Activated naive CD8-positive, alpha-beta T cell treated with anti-CD3 and anti-CD28 coated beads, Interleukin-2, amount 50 U/mL, for 16 hours (primary cell): Measurements from ENCODE around the gene LRRC28.

Experiments used
- DNase-seq: peaks from one replicate; pipeline ENCODE4 v3.0.0-alpha.2; 2020; ENCODE audit warnings: low read depth, low spot score

Gene LRRC28

GRCh38 chr15:99305761-99306505 lies 54.7 kb downstream of the LRRC28 start:
- DNase-seq: no peak

DNA sequence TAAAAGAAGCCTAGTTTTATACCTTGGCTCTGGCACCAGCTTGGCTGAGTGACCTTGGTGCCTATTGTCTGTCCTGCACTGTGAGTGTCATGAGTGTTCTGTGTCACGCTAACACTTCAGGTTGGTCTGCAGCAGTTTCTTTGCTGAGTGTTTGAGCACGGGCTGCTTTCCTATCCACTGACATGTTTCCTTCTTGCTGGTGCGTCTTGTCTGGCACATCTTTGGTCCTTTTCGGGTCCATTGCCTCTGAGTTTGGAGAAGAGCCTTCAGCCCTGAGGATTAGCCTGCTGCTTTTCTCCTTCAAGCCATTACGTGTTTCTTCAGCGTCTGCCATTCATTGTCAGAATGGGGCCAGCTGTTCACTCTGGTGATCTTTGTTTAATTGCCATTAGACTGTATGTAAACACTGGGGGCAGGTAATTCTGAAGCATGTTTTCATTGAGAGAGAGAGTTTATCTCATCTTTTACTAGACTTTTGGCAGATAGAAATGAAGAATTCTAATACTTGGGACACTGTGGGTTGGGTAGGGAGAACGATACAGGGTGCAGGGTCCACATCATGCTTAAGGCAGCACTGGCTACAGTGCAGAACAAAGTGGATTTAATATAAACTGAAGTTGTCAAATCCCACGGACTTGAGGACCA lies 55.5 kb downstream of the LRRC28 start:
- no peak for DNase-seq

GRCh38 chr15:99307735-99308134 lies 56.5 kb downstream of the LRRC28 start:
- no peak for DNase-seq

GRCh38 chr15:99310745-99311144 lies 59.5 kb downstream of the LRRC28 start:
- no peak for DNase-seq

GRCh38 chr15:99312228-99312627 lies 60.9 kb downstream of the LRRC28 start:
- no peak for DNase-seq

DNA sequence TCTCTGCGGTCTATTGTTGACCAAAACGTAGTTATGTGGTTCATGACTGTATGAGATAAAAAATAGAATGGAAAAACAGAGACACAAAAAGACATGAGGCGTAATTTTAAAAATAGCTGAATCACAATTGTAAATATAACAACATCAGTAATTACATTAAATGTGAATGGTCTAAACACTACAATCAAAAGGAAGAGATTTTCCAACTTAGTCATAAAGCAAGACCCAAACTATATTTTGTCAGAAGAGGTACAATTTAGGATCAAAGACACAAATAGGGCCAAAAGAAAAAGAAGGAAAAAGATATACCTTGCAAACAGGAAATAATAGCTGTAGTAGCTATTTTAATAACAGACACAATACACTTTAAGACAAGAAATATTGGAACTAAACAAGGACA lies 61.5 kb downstream of the LRRC28 start:
- DNase-seq: no peak

DNA sequence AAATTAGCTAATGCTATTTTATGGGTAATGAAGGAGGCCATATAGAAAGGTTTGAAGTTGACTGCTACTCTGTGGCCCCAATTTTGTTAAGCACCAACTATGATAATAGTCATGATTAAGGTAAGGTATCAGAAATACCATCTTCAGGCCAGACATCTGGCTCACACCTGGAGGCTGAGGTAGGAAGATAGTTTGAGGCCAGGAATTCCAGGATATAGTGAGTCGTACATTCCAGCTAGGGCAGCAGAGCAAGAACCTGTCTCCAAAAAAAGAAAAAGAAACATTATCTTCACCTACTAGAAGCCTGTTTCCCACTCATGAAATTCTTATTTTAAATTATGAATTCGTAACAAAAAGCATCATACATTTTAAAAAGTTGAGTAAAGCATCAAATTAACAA lies 64.4 kb downstream of the LRRC28 start:
- DNase-seq: no peak

DNA sequence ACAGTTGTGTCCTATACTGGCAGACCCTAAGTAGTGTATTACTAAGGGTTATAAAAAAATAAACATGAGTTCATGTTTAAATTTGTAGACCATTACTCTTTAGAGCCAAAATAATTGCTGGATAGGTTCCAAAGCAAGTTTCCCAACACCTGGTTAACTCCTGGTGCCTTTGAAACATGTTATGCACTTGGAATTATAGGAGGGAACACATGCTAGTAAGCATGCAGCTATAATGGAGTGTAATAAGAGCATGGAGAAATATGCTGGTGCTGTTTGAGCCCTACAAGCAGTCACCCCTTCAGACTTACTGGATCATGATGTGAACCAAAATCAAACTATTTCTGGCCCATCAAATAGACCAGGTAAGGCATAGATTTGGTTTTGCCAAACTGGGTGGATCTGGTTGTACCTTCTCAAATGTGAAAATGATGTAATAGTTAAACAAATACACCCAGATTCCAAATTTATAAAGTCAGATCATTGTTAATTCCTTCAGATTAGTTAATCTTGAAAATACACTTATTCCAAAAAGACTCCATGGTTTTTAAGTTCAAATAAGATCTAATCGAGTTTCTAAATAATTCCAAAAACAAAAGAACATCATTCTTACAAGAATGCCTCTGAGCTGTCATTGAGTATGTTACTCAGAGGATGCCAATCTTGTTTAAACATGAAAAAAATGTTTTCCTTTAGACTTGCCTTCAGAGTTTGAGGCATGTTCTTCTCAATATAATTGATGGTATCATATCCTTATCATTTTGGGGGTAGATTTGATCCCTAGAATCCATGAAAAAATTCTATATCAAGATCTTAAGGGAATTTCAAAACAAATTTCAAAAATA lies 69.3 kb downstream of the LRRC28 start:
- no peak for DNase-seq

DNA sequence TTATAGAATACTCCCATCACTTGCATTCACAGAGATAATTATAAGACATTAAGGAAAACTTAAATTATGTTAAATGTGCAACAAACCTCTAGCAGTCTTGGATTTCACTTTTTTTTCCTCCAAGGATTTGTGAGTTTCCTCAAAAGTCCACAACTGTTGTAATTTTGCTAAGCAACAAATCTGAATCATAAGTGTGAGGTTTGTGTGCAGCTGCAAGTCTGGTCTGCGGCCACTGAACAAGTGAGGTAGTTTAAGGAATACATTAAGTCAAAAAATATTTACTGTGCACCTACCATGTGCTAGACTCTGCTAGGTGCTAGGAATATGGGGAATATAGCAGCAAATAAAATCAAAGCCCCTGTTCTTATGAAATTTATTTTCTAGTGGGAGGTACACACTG lies 70.2 kb downstream of the LRRC28 start:
- DNase-seq: no peak

- no peak for DNase-seq
Observed at GRCh38 chr15:99322643-99323405, 71.5 kb downstream of the LRRC28 start.

- no peak for DNase-seq
Observed at GRCh38 chr15:99324082-99324620, 72.9 kb downstream of the LRRC28 start.

GRCh38 chr15:99324700-99325099 lies 73.4 kb downstream of the LRRC28 start:
- no peak for DNase-seq

DNA sequence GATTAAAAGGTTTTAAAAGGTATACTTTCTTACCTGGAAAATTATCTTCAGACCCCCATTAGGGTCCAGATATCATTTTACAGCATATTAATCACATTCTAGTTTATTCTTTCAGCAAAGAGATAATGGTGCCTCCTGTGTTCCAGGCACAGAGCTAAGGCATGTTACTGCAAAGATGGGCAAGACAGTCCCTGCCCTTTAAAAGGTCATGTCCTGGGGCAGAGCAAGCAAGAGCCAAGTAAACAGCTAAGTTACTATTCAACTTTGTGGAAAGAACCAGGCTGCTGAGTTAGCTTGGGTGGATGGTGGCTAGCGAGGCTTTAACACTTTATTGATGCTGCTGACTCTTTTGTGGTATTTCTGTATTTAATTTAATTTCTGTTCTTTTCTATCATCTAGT lies 75.0 kb downstream of the LRRC28 start:
- DNase-seq: no peak

- DNase-seq: no peak
Observed at GRCh38 chr15:99328106-99329072, 77.1 kb downstream of the LRRC28 start.

DNA sequence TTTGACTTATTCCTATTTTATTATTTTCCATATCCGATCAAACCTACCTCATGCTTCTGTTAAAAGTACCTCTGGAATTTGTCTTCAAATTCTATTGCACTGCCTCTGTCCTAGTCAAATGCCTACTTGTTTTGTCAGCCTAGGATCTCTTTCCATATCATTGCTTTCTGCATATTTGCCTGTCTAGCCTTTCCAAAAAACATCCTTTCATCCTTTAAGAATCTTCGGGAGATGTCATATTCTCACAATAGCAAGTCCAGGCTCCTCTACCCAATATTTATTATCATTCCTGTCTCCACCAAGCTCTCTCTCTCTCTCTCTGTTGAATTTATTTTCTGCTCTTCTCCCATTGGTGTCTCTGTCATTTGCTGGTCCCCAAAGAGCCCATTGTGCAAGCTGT lies 80.1 kb downstream of the LRRC28 start:
- no peak for DNase-seq

DNA sequence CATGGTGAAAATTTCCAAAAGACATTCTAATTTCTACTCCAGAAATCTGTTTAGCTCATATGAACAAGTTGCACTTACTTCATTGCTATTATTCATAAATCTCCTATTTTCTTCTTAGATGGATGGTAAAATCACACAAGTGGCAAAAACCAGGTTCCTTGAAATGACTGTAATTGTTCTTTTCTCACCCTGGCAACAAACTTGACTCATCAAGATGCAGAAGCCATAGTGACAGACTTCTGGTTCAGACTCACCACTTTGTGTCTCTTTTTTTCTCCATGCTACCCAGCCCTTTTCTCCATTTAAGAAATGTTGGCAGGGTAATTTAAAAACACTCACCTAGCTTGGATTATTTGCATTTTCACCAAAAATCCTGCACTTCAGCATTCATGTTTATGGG lies 82.1 kb downstream of the LRRC28 start:
- DNase-seq: no peak

- DNase-seq: no peak
Observed at GRCh38 chr15:99333981-99334380, 82.7 kb downstream of the LRRC28 start.

- no peak for DNase-seq
Observed at GRCh38 chr15:99335508-99335907, 84.2 kb downstream of the LRRC28 start.

GRCh38 chr15:99336794-99337193 lies 85.5 kb downstream of the LRRC28 start:
- no peak for DNase-seq

- no peak for DNase-seq
Observed at GRCh38 chr15:99340347-99340746, 89.1 kb downstream of the LRRC28 start.
